ENCODE results near the gene PRRC2A.
"Not testable (repeated sequence)": the region's sequence is repeated elsewhere in the genome, so short reads cannot be mapped to it uniquely, and the experiment has no call there.

PRRC2A gene

GRCh38 chr6:31580438-31580740 is 40.1 kb upstream of the PRRC2A start:
- Mint-ChIP-seq H3K4me1 (peaks cover 64% of the 10 kb centered on the region), H3K27me3 (no peaks in the 10 kb centered on the region), H3K9me3 (no peaks in the 10 kb centered on the region), H3K4me3 (peak overlapping the region; percentile 92), H3K27ac (peak overlapping the region; percentile 96), H3K36me3 (peaks cover 41% of the 10 kb centered on the region)
- no peak for ATAC-seq

GRCh38 chr6:31580807-31581433 is 39.6 kb upstream of the PRRC2A start:
- Mint-ChIP-seq H3K9me3 (no peaks in the 10 kb centered on the region), H3K4me3 (peak overlapping the region; percentile 92), H3K27ac (peak overlapping the region; percentile 96), H3K36me3 (peaks cover 36% of the 10 kb centered on the region), H3K4me1 (peaks cover 64% of the 10 kb centered on the region), H3K27me3 (no peaks in the 10 kb centered on the region)
- ATAC-seq, result peak; percentile 90

- Mint-ChIP-seq H3K9me3 (no peaks in the 10 kb centered on the region), H3K27ac (peak overlapping the region; percentile 96), H3K36me3 (peaks cover 29% of the 10 kb centered on the region), H3K27me3 (no peaks in the 10 kb centered on the region), H3K4me3 (peak overlapping the region; percentile 92), H3K4me1 (peaks cover 64% of the 10 kb centered on the region)
- ATAC-seq, result no peak
These were observed 38.9 kb upstream of the PRRC2A start for GRCh38 chr6:31581434-31582229.

- Mint-ChIP-seq H3K36me3 (peaks cover 23% of the 10 kb centered on the region), H3K9me3 (no peaks in the 10 kb centered on the region), H3K27me3 (no peaks in the 10 kb centered on the region), H3K27ac (peak within 1 kb of the TSS; percentile 96), H3K4me1 (peaks cover 64% of the 10 kb centered on the region), H3K4me3 (peak within 1 kb of the TSS; percentile 92)
- peak; percentile 71 for ATAC-seq
These were observed 38.3 kb upstream of the PRRC2A start, which contains the start of gene LTB for GRCh38 chr6:31582230-31582643. Gene LTB, minus strand, starts transcription at chr6:31582424. Its CDS starts 7 bp downstream, at chr6:31582417.

- no peak for ATAC-seq
- Mint-ChIP-seq H3K4me1 (peaks cover 66% of the 10 kb centered on the region), H3K4me3 (peak overlapping the region; percentile 56), H3K9me3 (no peaks in the 10 kb centered on the region), H3K27me3 (no peaks in the 10 kb centered on the region), H3K27ac (peak overlapping the region; percentile 82), H3K36me3 (peaks cover 11% of the 10 kb centered on the region)
These were observed 35.0 kb upstream of the PRRC2A start for GRCh38 chr6:31585491-31585890.

GRCh38 chr6:31586008-31586407 is 34.5 kb upstream of the PRRC2A start, which contains the start of gene LST1:
Gene LST1, plus strand, starts transcription at chr6:31586277. Its CDS starts 1,023 bp downstream, at chr6:31587300.
- Mint-ChIP-seq H3K27me3 (no peaks in the 10 kb centered on the region), H3K9me3 (no peaks in the 10 kb centered on the region), H3K4me3 (peak within 1 kb of the TSS; percentile 73), H3K36me3 (peaks cover 7% of the 10 kb centered on the region), H3K27ac (peak within 1 kb of the TSS; percentile 82), H3K4me1 (peaks cover 66% of the 10 kb centered on the region)
- no peak for ATAC-seq

GRCh38 chr6:31586599-31587281 is 33.8 kb upstream of the PRRC2A start:
- ATAC-seq, result peak; percentile 67
- H3K9me3 Mint-ChIP-seq, result no peaks in the 10 kb centered on the region
- H3K4me1 Mint-ChIP-seq, result peaks cover 64% of the 10 kb centered on the region

GRCh38 chr6:31587791-31588777 is 32.4 kb upstream of the PRRC2A start:
- Mint-ChIP-seq H3K27me3 (no peaks in the 10 kb centered on the region), H3K36me3 (no peaks in the 10 kb centered on the region), H3K4me1 (peaks cover 64% of the 10 kb centered on the region), H3K9me3 (no peaks in the 10 kb centered on the region), H3K27ac (peak overlapping the region; percentile 82), H3K4me3 (peak overlapping the region; percentile 63)
- ATAC-seq, result no peak

More at GRCh38 chr6:31586599-31587281, 33.8 kb upstream of the PRRC2A start:
- Mint-ChIP-seq H3K27me3 (no peaks in the 10 kb centered on the region), H3K27ac (peak overlapping the region; percentile 82), H3K36me3 (peaks cover under 1% of the 10 kb centered on the region), H3K4me3 (peak overlapping the region; percentile 73)

- Mint-ChIP-seq H3K4me3 (no peak overlapping the region), H3K27me3 (no peaks in the 10 kb centered on the region), H3K4me1 (peaks cover 71% of the 10 kb centered on the region), H3K36me3 (no peaks in the 10 kb centered on the region), H3K27ac (peak overlapping the region; percentile 82), H3K9me3 (no peaks in the 10 kb centered on the region)
- no peak for ATAC-seq
These were observed 31.5 kb upstream of the PRRC2A start for GRCh38 chr6:31588871-31589650.

GRCh38 chr6:31590691-31591090 is 29.8 kb upstream of the PRRC2A start:
- not testable (repeated sequence) for H3K4me3 Mint-ChIP-seq, H3K27me3 Mint-ChIP-seq, H3K9me3 Mint-ChIP-seq, ATAC-seq, H3K27ac Mint-ChIP-seq, H3K36me3 Mint-ChIP-seq
- H3K4me1 Mint-ChIP-seq, result peaks cover 66% of the 10 kb centered on the region

GRCh38 chr6:31592396-31592771 is 28.1 kb upstream of the PRRC2A start:
- Mint-ChIP-seq H3K4me1 (peaks cover 62% of the 10 kb centered on the region), H3K27me3 (no peaks in the 10 kb centered on the region), H3K4me3 (peak overlapping the region; percentile 70), H3K36me3 (no peaks in the 10 kb centered on the region), H3K27ac (peak overlapping the region; percentile 88), H3K9me3 (no peaks in the 10 kb centered on the region)
- peak; percentile 6 for ATAC-seq

GRCh38 chr6:31597006-31597405 is 23.5 kb upstream of the PRRC2A start:
- ATAC-seq, result peak; percentile 72
- Mint-ChIP-seq H3K27ac (peak overlapping the region; percentile 28), H3K27me3 (no peaks in the 10 kb centered on the region), H3K4me3 (no peak overlapping the region), H3K4me1 (peaks cover 46% of the 10 kb centered on the region), H3K36me3 (no peaks in the 10 kb centered on the region), H3K9me3 (no peaks in the 10 kb centered on the region)

GRCh38 chr6:31607317-31607716 is 13.2 kb upstream of the PRRC2A start:
- no peaks in the 10 kb centered on the region for H3K4me1 Mint-ChIP-seq
- no peak for ATAC-seq

More at GRCh38 chr6:31607317-31607716, 13.2 kb upstream of the PRRC2A start:
- no peak overlapping the region for H3K27ac Mint-ChIP-seq
- H3K9me3 Mint-ChIP-seq, result no peaks in the 10 kb centered on the region
- no peaks in the 10 kb centered on the region for H3K36me3 Mint-ChIP-seq
- no peak overlapping the region for H3K4me3 Mint-ChIP-seq
- H3K27me3 Mint-ChIP-seq, result no peaks in the 10 kb centered on the region
